HG02840 (cell line): ENCODE results near the gene OR4A15.

Experiments
- ATAC-seq: cut with Tn5 transposase; IDR thresholded peaks from one replicate; pipeline ENCODE4 v1.9.1; 2021; ENCODE audit warnings: mild to moderate bottlenecking, moderate library complexity, moderate number of reproducible peaks; ENCODE audit not compliant: unreplicated experiment, low FRiP score

The OR4A15 gene

GRCh38 chr11:55367674-55368073 is at the start of gene OR4A15:
Gene OR4A15 (plus strand): TSS chr11:55367974. CDS start chr11:55367974, 0 bp downstream.
- no peak for ATAC-seq

- ATAC-seq, result no peak
Measured at GRCh38 chr11:55324500-55324899, 43.3 kb upstream of the OR4A15 start.

- no peak for ATAC-seq
Measured at GRCh38 chr11:55342901-55343300, 24.9 kb upstream of the OR4A15 start, which contains the start of gene OR4A16. Gene OR4A16 (plus strand): TSS chr11:55343201. CDS start chr11:55343201, 0 bp downstream.

GRCh38 chr11:55345306-55345705 is 22.5 kb upstream of the OR4A15 start:
- ATAC-seq, result no peak

GRCh38 chr11:55349032-55349431 is 18.7 kb upstream of the OR4A15 start:
- no peak for ATAC-seq

GRCh38 chr11:55357560-55358184 is 10.1 kb upstream of the OR4A15 start:
- no peak for ATAC-seq

- no peak for ATAC-seq
Measured at GRCh38 chr11:55401011-55401410, 33.2 kb downstream of the OR4A15 start.
